ENCODE data around the gene PRDX1.

DNA sequence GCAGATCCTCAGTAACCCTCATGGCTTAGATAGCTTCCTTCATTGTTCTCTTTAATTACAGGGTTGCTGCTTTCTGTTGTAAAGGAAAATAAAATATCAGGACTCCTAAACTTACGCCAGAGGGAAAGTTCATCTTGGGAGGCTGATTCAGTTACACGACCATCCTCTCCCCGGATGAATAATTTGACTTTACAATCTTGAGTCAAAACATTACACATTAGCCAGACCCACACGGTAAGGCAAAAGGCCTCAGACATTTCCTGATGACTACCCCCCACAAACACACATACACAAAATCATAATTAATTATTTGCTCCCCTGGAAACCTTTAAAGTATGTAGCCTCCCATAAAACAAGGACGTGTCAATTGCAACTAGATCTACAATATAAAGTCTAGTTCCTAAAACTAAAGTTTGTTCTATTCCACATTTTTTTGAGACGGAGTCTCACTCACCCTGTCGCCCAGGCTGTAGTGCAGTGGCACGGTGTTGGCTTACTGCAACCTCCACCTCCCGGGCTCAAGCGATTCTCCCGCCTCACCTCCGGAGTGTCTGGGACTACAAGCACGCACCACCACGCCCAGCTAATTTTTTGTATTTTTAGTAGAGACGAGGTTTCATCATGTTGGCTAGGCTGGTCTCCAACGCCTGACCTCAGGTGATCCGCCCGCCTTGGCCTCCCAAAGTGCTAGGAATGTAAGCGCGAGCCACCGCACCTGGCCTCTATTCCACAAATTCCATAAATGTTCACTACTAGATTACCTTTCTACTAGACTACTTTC lies 830 bp upstream of the PRDX1 start:
- no peak for TF ChIP-seq CTCF (conservative IDR thresholded peaks at IDR 0.05; ENCODE audit: low read depth, low read length)
- no peak for TF ChIP-seq EZH2 (IDR thresholded peaks at IDR 0.05; ENCODE audit: borderline replicate concordance, low read depth, low read length, poor library complexity, severe bottlenecking)

Data from A673 (cell line).